SKM-1 treated with dmso at 0.1 percent for 144 hours (cell line): Measurements from ENCODE around the gene TMEM217.
"Not testable (repeated sequence)": the region's sequence is repeated elsewhere in the genome, so short reads cannot be mapped to it uniquely, and the experiment has no call there.

Source experiments
- DNase-seq: peaks from one replicate; lab custom pipeline; 2025; ENCODE audit not compliant: unreplicated experiment; lab: John Stamatoyannopoulos, UW

Gene TMEM217

DNA sequence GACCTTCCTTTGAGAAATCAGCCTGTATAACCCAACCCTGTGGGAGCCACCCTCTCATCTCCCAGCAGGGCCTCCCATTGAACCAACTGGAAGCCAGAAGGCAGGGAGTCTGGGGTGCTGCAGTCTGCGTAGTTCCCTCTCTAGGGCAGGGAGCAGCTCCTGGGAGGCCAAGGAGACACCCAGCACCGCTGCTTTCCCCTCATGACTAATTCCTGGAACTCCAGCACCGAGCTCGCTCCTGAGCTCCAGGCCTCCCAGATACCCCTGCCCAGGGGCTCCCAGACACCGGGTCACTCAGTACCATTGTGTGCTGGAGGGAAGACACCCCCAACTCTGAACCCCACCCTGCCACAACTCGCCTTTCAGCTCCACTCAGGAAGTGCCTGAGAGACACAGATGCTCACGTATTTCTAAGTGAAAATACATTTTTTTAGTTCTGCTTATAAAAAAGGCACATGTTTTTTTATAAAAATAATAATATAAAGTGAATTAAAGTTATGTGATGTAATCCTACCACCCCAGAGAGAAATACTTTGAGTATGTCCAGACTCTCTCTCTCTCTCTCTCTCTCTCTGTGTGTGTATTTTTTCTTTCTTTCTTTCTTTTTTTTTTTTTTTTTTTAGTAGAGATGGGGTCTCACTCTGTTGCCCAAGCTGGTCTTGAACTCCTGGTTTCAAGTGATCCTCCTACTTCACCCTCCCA lies 70.5 kb downstream of the TMEM217 start:
- no peak for DNase-seq

DNA sequence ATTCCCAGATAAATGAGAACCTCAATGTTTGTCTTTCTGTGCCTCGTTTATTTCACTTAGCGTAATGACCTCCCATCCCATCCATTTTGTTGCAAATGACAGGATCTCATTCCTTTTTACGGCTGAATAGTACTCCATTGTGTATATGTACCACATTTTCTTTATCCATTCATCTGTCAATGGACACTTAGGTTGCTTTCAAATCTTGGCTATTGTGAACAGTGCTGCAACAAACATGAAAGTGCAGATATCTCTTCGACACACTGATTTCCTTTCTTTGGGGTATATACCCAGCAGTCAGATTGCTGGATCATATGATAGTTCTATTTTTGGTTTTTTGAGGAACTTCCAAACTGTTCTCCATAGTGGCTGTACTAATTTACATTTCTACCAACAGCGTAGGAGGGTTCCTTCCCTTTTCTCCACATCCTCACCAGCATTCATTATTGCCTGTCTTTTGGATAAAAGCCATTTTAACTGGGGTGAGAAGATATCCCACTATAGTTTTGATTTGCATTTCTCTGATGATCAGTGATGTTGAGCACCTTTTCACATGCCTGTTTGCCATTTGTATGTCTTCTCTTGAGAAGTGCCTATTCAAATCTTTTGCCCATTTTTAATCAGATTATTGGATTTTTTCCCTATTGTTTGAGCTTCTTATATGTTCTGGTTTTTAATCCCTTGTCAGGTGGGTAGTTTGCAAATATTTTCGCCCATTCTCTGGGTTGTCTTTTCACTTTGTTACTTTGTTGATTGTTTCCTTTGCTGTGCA lies 71.8 kb downstream of the TMEM217 start:
- peak; percentile 61 for DNase-seq

DNA sequence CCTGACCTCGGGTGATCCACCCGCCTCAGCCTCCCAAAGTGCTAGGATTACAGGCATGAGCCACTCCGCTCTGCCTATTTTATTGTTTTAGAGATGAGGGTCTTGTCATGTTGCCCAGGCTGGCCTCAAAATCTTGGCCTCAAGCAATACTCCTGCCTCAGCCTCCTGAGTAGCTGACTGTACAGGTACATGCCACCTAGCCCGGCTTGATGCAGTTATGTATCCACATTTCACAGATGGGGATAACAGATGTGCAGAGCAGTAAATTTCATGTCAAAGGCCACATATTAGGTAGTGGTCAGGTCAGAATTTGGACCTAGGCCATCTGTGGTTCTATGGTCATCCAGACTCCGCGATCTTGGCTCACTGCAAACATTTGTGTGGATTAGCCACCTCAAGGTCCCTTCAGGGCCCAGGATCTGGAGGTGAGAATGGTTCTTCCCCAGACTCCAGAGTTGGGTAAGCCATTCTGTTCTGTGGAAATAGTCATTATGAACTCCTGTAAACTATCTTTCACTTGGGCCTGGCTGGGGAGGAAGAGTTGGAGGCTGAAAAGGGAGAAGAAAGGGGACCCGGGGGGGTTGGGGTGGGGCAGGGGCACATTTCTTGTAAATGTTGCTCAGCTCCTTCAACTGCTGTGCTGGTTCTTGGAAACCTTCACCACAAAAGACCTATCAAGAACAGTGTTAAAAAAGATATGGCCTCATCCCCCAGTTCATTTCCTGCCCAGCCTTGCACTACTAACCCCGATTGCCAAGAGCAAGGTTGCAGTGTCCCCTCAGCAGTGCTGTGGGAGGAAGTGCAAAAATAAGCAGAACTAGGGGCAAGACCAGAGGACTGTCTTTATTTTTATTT lies 75.0 kb downstream of the TMEM217 start:
- DNase-seq: peak; percentile 97

DNA sequence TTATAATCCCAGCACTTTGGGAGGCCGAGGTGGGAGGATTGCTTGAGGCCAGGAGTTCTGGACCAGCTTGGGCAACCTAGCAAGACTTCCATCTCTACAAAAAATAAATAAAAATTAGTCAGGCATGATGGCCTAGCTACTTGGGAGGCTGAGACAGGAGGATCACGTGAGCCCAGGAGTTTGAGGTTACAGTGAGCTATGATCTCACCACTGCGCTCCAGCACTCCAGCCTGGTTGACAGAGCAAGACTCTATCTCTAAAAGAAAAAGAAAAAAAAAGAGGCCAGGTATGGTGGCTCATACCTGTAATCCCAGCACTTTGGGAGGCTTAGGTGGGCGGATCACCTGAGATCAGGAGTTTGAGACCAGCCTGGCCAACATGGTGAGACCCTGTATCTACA lies 77.3 kb downstream of the TMEM217 start:
- DNase-seq: not testable (repeated sequence)

DNA sequence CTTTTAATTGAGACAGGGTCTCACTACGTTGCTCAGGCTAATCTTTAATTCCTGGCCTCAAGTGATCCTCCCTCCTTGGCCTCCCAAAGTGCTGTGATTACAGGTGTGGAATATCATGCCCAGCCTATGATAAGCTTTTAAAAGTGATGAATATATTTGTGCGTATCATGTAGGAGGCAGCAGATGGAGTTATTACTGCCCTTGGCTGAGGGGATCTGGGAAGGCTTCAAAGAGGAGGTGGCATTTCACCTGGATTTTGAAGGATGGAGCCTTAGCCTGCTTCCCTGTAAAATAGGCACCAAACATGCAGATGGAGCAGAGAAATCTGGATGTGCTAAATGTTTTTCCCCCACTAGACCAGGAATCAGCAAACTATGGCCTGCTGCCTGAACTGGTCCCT lies 77.9 kb downstream of the TMEM217 start:
- no peak for DNase-seq

DNA sequence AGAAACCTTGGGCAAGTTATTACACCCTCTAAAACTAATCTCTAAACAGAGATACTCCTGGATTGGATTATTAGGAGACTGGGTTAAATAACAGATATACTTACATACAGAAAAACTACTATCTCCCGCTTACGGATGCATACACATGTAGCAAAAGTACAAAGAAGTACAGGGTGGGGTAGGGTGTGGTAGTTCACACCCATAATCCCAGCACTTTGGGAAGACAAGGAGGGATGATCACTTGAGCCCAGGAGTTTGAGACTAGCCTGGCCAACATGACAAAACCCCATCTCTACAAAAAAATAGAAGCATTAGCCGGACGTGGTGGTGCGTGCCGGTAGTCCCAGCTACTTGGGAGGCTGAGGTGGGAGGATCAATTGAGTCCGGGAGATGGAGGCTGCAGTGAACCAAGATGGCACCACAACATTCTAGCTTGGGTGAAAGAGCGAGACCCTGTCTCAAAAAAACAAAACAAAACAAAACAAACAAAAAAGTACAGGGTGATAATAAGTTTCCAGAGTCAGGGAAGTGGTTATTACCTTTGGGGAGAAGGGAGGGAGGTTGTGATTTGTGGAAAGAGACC lies 79.9 kb downstream of the TMEM217 start:
- no peak for DNase-seq

DNA sequence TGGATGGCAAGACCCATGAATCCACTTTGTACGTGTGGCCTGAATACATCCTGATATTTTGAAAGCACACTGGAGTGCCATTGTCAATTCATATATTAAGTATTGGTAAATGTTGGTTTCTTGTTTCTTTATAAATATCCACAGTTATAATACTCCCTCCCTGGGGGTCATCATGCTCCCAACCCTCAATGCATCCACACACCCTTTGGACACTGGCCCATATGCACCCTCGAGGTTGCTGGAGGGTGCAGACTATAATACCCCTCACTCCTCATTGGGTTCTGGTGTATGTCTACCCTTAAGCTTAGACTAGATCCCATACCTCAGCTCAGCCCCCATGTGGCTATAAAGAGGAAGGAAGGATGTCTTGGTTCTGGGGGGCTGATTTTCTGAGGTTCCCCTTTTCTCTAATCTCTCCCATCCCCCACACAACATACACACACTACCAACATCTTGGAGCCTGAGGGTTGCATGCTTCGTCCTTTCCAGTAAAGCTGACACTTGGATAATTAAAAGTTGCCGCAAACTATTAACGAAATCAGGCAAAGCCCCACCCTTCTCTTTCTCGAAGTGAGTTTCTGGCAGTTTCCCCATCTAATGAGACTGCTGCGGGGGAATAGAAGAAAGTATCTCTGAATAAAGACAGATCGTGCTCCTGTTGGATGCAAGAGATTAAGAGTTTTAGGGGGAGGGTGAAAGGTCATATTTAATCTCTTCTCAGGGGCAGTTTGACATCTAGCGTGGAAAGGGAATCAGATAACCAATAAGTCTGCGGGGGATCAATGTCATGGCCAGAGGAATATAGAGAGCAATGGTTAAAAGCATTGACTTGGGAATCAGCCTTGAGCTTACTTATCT lies 80.6 kb downstream of the TMEM217 start:
- peak; percentile 52 for DNase-seq

DNA sequence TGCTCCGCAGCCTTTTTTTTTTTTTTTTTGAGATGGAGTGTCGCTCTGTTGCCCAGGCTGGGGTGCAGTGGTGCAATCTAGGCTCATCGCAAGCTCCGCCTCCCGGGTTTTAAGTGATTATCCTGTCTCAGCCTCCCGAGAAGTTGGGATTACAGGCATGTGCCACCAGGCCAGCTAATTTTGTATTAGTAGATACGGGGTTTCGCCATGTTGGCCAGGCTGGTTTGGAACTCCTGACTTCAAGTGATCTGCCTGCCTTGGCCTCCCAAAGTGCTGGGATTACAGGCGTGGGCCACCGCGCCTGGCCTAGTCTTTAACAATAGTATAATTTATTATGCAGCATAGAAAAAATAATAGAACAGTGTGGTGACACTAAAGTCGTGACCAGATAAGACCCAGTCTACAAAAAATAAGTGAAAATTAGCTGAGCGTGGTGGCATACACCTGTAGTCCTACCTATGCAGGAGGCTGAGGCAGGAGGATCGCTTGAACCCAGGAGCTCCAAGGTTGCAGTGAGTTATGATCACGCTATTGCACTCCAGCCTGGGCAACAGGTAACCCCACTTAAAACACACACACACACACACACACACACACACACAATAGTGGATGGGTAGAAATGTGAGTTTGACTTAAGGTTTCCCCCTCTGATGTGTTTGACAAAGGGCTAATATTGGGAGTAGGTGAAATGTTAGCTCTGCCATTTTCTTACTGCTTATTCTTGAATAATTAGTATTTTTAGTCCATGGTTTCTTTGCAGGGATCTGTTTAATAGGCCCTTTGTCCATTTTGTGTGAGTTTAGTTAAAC lies 81.5 kb downstream of the TMEM217 start:
- no peak for DNase-seq

DNA sequence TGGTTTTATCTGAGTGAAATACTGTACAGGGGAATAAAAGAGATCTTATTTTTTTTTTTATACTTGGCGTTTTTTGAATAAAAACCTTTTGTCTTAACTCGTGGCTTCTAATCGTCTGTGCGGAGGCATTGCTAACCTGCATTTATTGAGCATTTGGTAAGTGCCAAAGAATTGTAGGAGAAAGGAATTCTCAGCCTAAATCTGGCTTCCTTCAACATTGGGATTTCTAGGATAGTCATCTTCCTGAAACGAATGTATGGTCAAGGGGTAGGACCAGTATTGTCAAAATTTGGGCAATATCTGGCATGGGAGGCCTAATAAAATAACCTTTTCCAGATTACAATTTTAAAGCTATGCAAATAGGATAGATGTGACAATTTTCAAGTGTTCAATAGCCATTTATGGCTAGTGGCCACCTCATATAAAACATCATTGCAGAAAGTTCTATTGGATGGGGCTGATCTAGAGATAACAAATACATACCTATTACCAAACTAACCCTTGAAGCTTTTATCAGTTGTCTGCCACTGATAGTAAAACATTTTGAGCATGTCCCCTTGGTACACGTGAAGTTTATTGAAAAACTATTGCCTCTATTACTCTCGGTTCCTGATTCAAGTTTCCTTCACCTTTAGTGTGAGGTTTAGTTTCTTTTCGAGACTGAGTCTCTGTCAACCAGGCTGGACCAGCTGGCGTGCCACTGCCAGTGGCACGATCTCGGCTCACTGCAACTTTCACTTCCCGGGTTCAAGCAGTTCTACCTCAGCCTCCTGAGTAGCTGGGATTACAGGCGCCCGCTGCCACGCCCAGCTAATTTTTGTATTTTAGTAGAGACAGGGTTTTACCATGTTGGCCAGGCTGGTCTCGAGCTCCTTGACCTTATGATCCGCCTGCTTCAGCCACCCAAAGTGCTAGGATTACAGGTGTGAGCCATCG lies 82.3 kb downstream of the TMEM217 start:
- DNase-seq: no peak

DNA sequence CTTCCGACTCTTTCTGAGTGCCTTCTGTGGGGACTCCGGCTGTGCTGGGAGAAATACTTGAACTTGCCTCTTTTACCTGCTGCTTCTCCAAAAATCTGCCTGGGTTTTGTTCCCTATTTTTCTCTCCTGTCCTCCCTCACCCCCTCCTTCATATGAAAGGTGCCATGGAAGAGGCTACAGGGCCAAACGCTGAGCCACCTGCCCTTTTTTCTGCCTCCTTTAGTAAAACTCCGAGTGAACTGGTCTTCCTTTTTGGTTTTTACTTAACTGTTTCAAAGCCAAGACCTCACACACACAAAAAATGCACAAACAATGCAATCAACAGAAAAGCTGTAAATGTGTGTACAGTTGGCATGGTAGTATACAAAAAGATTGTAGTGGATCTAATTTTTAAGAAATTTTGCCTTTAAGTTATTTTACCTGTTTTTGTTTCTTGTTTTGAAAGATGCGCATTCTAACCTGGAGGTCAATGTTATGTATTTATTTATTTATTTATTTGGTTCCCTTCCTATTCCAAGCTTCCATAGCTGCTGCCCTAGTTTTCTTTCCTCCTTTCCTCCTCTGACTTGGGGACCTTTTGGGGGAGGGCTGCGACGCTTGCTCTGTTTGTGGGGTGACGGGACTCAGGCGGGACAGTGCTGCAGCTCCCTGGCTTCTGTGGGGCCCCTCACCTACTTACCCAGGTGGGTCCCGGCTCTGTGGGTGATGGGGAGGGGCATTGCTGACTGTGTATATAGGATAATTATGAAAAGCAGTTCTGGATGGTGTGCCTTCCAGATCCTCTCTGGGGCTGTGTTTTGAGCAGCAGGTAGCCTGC lies 83.2 kb downstream of the TMEM217 start:
- DNase-seq: no peak

DNA sequence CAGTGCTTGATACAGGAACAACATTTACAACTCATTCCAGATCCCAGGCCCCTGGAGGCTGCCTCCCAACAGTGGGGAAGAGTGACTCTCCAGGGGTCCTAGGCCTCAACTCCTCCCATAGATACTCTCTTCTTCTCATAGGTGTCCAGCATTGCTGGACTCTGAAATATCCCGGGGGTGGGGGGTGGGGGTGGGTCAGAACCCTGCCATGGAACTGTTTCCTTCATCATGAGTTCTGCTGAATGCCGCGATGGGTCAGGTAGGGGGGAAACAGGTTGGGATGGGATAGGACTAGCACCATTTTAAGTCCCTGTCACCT lies 83.8 kb downstream of the TMEM217 start:
- DNase-seq: no peak

DNA sequence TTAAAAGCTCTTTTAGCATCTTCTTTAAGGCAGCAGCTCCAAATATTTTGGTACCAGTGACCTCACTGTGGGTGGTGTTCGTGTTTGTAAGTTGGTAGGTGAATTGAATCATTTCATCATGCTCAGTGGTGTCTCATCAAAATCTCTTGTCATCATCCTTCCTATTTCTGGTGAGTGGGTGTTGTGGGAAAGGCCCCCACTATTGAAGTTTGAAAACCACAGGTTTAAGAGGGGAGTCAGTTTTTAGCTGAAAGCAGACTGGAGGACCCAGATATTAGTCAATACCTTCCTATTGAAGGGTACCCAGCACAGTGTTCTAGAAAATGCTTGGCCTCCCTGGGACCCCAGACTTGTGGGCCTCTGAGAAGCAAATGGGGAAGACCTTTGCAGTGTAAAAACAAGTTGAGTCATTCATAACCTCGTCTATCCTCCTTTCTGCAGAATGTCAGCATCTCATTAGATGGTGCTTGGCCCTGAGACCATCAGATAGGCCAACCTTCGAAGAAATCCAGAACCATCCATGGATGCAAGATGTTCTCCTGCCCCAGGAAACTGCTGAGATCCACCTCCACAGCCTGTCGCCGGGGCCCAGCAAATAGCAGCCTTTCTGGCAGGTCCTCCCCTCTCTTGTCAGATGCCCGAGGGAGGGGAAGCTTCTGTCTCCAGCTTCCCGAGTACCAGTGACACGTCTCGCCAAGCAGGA lies 84.3 kb downstream of the TMEM217 start:
- no peak for DNase-seq

DNA sequence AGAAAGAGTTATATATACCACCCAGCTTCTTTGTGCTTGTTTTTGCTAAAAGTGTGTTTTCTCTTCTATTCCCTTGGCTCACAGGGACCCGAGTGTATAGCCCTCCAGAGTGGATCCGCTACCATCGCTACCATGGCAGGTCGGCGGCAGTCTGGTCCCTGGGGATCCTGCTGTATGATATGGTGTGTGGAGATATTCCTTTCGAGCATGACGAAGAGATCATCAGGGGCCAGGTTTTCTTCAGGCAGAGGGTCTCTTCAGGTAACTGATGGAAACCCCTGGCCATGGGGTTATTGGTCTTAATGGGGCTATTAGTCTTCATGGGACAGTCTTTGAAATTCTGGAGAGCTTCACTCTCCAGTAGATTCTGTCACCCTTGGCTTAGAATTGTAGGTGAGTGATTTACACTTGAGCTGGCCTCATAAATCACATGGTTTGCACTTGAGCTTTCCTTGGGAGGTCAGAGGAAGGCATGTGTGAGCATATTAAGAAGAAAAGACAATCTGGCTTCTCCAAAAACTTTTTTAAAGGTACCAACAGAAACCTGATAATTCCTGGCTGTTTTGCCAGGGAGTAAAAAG lies 84.9 kb downstream of the TMEM217 start:
- no peak for DNase-seq

DNA sequence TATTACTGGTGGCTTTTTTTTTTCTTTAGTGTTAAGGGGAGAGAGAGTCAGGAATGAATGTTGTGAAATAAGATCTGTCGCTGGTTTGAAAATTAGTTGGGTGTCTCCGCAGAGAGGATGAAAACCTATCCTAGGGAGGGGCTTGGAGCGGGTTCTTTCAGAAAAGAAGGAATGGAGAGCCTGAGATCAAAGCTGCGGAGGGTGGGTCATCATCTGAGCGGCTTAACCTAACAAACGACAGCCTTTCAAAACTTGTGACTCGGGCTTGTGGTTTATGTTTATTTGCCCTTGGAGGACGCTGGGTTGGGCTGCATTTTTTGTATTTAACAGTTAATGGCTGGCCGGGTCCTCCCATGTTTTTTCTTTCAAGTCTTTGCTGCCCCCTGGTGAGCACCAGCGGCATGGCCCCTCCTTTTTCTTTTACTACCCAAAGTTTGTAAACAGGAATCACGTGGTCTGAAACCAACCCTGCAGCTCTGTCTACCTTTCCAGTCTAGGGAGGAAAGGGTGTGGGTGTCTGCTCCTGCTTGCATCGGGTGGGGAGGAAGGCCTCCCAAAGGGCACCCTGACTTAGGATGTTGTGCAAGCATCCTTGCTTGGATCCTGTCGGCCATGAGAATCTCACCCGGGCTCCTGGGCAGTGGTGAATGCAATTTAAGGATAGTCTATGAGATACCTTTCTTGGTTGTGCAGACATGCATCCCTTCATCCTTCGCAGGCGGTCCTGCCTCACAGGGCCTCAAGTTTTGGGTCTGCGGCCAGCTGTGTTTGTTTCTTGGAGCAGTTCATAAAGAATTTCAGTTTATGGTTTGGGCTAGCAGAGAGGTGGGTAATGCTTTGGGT lies 85.8 kb downstream of the TMEM217 start:
- DNase-seq: peak; percentile 86

DNA sequence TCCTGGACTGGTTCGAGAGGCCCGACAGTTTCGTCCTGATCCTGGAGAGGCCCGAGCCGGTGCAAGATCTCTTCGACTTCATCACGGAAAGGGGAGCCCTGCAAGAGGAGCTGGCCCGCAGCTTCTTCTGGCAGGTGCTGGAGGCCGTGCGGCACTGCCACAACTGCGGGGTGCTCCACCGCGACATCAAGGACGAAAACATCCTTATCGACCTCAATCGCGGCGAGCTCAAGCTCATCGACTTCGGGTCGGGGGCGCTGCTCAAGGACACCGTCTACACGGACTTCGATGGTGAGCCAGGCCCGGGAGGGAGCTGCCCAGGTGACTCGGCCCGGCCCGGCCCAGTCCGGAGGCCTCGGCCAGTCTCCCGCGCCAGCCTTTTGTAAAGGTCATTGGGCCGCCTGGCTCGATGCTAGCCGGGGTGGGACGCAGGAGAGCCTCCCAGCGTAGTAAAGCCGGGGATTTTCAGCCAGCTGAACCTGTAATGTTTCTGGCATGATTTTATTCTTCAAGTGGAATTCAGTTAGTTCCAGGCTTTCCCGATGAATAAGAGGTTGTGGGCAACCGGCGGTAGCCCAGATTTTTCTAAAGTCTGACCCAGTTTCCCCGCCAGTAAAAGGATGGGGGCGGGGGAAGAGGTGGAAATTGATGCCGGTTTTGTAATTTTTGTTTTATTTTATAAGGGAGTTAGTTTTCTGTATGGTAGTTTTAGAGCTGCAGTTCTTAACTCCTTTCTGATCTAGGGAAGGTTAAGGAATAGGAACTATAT lies 86.6 kb downstream of the TMEM217 start:
- DNase-seq: no peak
